Endothelial cell (in vitro differentiated cells): ENCODE measurements around the gene ACADSB. TPM values are rescaled to one million over a fixed set of nuclear protein-coding genes. Genes with fewer than 3 reads are reported as not detected.

Experiments used
- DNase-seq: peaks from one replicate; pipeline ENCODE4 v3.0.0; 2021; ENCODE audit warnings: low spot score
- H3K27ac Mint-ChIP-seq: one replicate; pipeline ENCODE4 v1.8.0; 2021; ENCODE audit warnings: mixed read lengths, inconsistent platforms; ENCODE audit not compliant: unreplicated experiment
- H3K27me3 Mint-ChIP-seq: one replicate; pipeline ENCODE4 v1.8.0; 2021; ENCODE audit warnings: mild to moderate bottlenecking, moderate library complexity, mixed read lengths, inconsistent platforms; ENCODE audit not compliant: unreplicated experiment
- H3K36me3 Mint-ChIP-seq: one replicate; pipeline ENCODE4 v1.8.0; 2021; ENCODE audit warnings: mild to moderate bottlenecking, low read depth, mixed read lengths, inconsistent platforms; ENCODE audit not compliant: unreplicated experiment
- H3K4me1 Mint-ChIP-seq: one replicate; pipeline ENCODE4 v1.8.0; 2021; ENCODE audit warnings: mild to moderate bottlenecking, mixed read lengths, inconsistent platforms; ENCODE audit not compliant: unreplicated experiment
- H3K4me3 Mint-ChIP-seq: one replicate; pipeline ENCODE4 v1.8.0; 2021; ENCODE audit warnings: mild to moderate bottlenecking, mixed read lengths, inconsistent platforms; ENCODE audit not compliant: unreplicated experiment
- H3K9me3 Mint-ChIP-seq: one replicate; pipeline ENCODE4 v1.8.0; 2021; ENCODE audit warnings: mixed read lengths, inconsistent platforms; ENCODE audit not compliant: unreplicated experiment
- CTCF ChIP-seq: fragments of 200-600 bp; sonication (generic); IDR thresholded peaks from one replicate; pipeline ENCODE4 v1.5.0; 2021; ENCODE audit warnings: antibody characterized with exemption; ENCODE audit not compliant: unreplicated experiment
- total RNA-seq: library from RNA; stranded (reverse); fragmentation: NEBNext Ultra II Directional; extraction: Animal tissue kit (Norgen Biotek cat#: 25700); gene quantifications from one replicate; pipeline ENCODE4 v1.2.1, GENCODE V29; 2021; ENCODE audit not compliant: unreplicated experiment

The ACADSB gene
- total RNA-seq, 1 donor from 2014 or later, result 35.6 TPM

GRCh38 chr10:122974543-122975064 is 34.2 kb upstream of the ACADSB start:
- Mint-ChIP-seq H3K27ac (no peak overlapping the region), H3K4me3 (no peak overlapping the region), H3K9me3 (no peaks in the 10 kb centered on the region), H3K27me3 (peaks cover 2% of the 10 kb centered on the region), H3K36me3 (no peaks in the 10 kb centered on the region), H3K4me1 (no peaks in the 10 kb centered on the region)
- DNase-seq, result no peak
- TF ChIP-seq CTCF, result no peak

GRCh38 chr10:122980209-122981065 is 28.4 kb upstream of the ACADSB start, which contains the start of gene PSTK:
TSS of gene PSTK (plus strand) at chr10:122980401. CDS start at chr10:122980480, 79 bp downstream.
- Mint-ChIP-seq H3K9me3 (no peaks in the 10 kb centered on the region), H3K4me3 (peak within 1 kb of the TSS; percentile 89), H3K27me3 (peaks cover 4% of the 10 kb centered on the region), H3K36me3 (peaks cover 3% of the 10 kb centered on the region), H3K4me1 (peaks cover 7% of the 10 kb centered on the region), H3K27ac (peak within 1 kb of the TSS; percentile 85)
- peak; percentile 96 for TF ChIP-seq CTCF
- DNase-seq, result peak; percentile 89

GRCh38 chr10:122981066-122981464 is 27.7 kb upstream of the ACADSB start:
- H3K4me1 Mint-ChIP-seq, result peaks cover 7% of the 10 kb centered on the region
- H3K4me3 Mint-ChIP-seq, result peak overlapping the region; percentile 89
- peaks cover 3% of the 10 kb centered on the region for H3K36me3 Mint-ChIP-seq
- no peak for DNase-seq
- H3K27me3 Mint-ChIP-seq, result peaks cover 4% of the 10 kb centered on the region
- no peak overlapping the region for H3K27ac Mint-ChIP-seq
- no peaks in the 10 kb centered on the region for H3K9me3 Mint-ChIP-seq
- TF ChIP-seq CTCF, result peak; percentile 40

GRCh38 chr10:122983898-122984297 is 24.9 kb upstream of the ACADSB start:
- H3K4me3 Mint-ChIP-seq, result no peak overlapping the region
- H3K27me3 Mint-ChIP-seq, result peaks cover 3% of the 10 kb centered on the region
- no peaks in the 10 kb centered on the region for H3K9me3 Mint-ChIP-seq
- no peak for DNase-seq
- peaks cover 3% of the 10 kb centered on the region for H3K36me3 Mint-ChIP-seq
- H3K4me1 Mint-ChIP-seq, result peaks cover 7% of the 10 kb centered on the region
- TF ChIP-seq CTCF, result no peak
- H3K27ac Mint-ChIP-seq, result no peak overlapping the region

- Mint-ChIP-seq H3K27ac (no peak overlapping the region), H3K4me1 (peaks cover 7% of the 10 kb centered on the region), H3K4me3 (no peak overlapping the region), H3K36me3 (peaks cover 3% of the 10 kb centered on the region), H3K9me3 (no peaks in the 10 kb centered on the region), H3K27me3 (peaks cover 3% of the 10 kb centered on the region)
- no peak for DNase-seq
- TF ChIP-seq CTCF, result no peak
Measured at GRCh38 chr10:122984708-122985107, 24.1 kb upstream of the ACADSB start.
